ENCODE measurements around the gene GATB.
"Not testable (repeated sequence)": the region's sequence is repeated elsewhere in the genome, so short reads cannot be mapped to it uniquely, and the experiment has no call there.

Gene GATB

GRCh38 chr4:151785484-151786157, 24.8 kb upstream of the GATB start:
- no peak for DNase-seq

- DNase-seq = no peak
These were observed 23.9 kb upstream of the GATB start for GRCh38 chr4:151784706-151785105.

GRCh38 chr4:151783867-151784266, 23.1 kb upstream of the GATB start:
- DNase-seq = no peak

GRCh38 chr4:151782296-151782695, 21.5 kb upstream of the GATB start:
- no peak for DNase-seq

GRCh38 chr4:151781026-151781425, 20.2 kb upstream of the GATB start:
- DNase-seq = no peak

GRCh38 chr4:151777471-151777870, 16.7 kb upstream of the GATB start:
- no peak for DNase-seq

- DNase-seq = no peak
These were observed 13.5 kb upstream of the GATB start for GRCh38 chr4:151774324-151774723.

GRCh38 chr4:151772274-151772673, 11.5 kb upstream of the GATB start:
- DNase-seq = no peak

- DNase-seq = no peak
These were observed 10.9 kb upstream of the GATB start for GRCh38 chr4:151771664-151772063.

- no peak for DNase-seq
These were observed 9.3 kb upstream of the GATB start for GRCh38 chr4:151770154-151770553.

- DNase-seq = no peak
These were observed 8.0 kb upstream of the GATB start for GRCh38 chr4:151768835-151769234.

- DNase-seq = no peak
These were observed 5.9 kb upstream of the GATB start for GRCh38 chr4:151766691-151767090.

- DNase-seq = no peak
These were observed 805 bp downstream of the GATB start for GRCh38 chr4:151760002-151760401.

- no peak for DNase-seq
These were observed 7.8 kb downstream of the GATB start for GRCh38 chr4:151753056-151753455.

- DNase-seq = no peak
These were observed 10.7 kb downstream of the GATB start for GRCh38 chr4:151750156-151750555.

- DNase-seq = no peak
These were observed 15.2 kb downstream of the GATB start for GRCh38 chr4:151745481-151746231.

- DNase-seq = no peak
These were observed 16.2 kb downstream of the GATB start for GRCh38 chr4:151744614-151745013.

GRCh38 chr4:151743894-151744293, 16.9 kb downstream of the GATB start:
- DNase-seq = no peak

- no peak for DNase-seq
These were observed 17.5 kb downstream of the GATB start for GRCh38 chr4:151743128-151743854.

- DNase-seq = no peak
These were observed 21.9 kb downstream of the GATB start for GRCh38 chr4:151738720-151739517.

GRCh38 chr4:151736852-151737251, 24.0 kb downstream of the GATB start:
- DNase-seq = not testable (repeated sequence)

GRCh38 chr4:151736361-151736760, 24.4 kb downstream of the GATB start:
- DNase-seq = no peak

- not testable (repeated sequence) for DNase-seq
These were observed 29.1 kb downstream of the GATB start for GRCh38 chr4:151731670-151732069.
